ENCODE data around the gene MED27. TPM values are rescaled to one million over a fixed set of nuclear protein-coding genes. Genes with fewer than 3 reads are reported as not detected.

Gene MED27
- total and polyA plus RNA-seq, 2 of the 13 experiments (the other 11 are each of a cell fraction or from before 2014, with no cell fraction given): 16.9 to 19.0 TPM

DNA sequence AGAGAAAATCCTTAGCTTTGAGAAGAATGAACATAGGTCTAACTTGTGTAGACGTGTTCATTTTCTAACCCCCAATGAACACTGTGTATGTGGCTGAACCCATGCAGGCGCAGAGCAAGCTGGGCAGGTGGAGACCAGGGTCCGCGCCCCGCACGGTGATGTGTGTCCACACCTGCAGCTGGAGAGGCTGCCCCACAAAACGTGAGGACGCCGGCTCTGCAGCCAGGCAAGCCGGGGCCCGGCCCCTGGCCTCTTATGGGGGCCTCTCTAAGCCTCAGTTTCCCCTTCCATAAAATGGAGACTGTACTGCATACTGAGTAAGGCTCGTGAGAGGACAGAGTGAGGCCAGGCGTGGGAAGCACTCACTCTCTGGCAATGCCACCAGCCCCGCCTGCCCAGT, 215.1 kb downstream of the MED27 start:
- no peak overlapping the region for H3K9ac ChIP-seq (ENCODE audit: insufficient read depth, low read depth, low read length)
- ChIA-PET POLR2A (no interaction called here), CTCF (ENCODE audit: low intra/inter-chr PET ratio, low total read pairs) (no interaction called here)
- no peaks in the 10 kb centered on the region for H3K4me1 ChIP-seq (ENCODE audit: insufficient read depth, low read length)
- H3K9me3 ChIP-seq (ENCODE audit: low read length): no peaks in the 10 kb centered on the region
- H3K27me3 ChIP-seq (ENCODE audit: control insufficient read depth in 1 of 2, insufficient read depth in 2 of 2, low read length in 2 of 2): no peaks in the 10 kb centered on the region
- no peaks in the 10 kb centered on the region for H4K20me1 ChIP-seq (ENCODE audit: insufficient read depth, low read length)
- in situ Hi-C loops (cut with HindIII; ENCODE audit: extremely low pct_ligation_motif_present, low pct_unique_long_range_greater_than_20kb) (no loop called here), intact Hi-C loops (cut with micrococcal nuclease; ENCODE audit: unreplicated experiment) (no loop called here)
- FAIRE-seq (no peak), DNase-seq (ENCODE audit: low spot score) (no peak), ATAC-seq (no peak)
- H3K36me3 ChIP-seq (replicated peaks in 1 of 2; ENCODE audit: control insufficient read depth in 1 of 2, insufficient read depth in 2 of 2, low read length in 2 of 2): peaks cover 1 to 8% of the 10 kb centered on the region in 2 experiments; a peak in 2 of 5 replicates
- no peak for TF ChIP-seq ZNF761 (CRISPR knock-in tag; conservative IDR thresholded peaks at IDR 0.05)
- TF ChIP-seq ZNF891 (CRISPR knock-in tag; IDR thresholded peaks at IDR 0.05): no peak
- TF ChIP-seq, protein P1, sequence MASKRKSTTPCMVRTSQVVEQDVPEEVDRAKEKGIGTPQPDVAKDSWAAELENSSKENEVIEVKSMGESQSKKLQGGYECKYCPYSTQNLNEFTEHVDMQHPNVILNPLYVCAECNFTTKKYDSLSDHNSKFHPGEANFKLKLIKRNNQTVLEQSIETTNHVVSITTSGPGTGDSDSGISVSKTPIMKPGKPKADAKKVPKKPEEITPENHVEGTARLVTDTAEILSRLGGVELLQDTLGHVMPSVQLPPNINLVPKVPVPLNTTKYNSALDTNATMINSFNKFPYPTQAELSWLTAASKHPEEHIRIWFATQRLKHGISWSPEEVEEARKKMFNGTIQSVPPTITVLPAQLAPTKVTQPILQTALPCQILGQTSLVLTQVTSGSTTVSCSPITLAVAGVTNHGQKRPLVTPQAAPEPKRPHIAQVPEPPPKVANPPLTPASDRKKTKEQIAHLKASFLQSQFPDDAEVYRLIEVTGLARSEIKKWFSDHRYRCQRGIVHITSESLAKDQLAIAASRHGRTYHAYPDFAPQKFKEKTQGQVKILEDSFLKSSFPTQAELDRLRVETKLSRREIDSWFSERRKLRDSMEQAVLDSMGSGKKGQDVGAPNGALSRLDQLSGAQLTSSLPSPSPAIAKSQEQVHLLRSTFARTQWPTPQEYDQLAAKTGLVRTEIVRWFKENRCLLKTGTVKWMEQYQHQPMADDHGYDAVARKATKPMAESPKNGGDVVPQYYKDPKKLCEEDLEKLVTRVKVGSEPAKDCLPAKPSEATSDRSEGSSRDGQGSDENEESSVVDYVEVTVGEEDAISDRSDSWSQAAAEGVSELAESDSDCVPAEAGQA (IDR thresholded peaks at IDR 0.05; ENCODE audit: low read depth): no peak
- TF ChIP-seq, protein P1 (CRISPR knock-in tag; IDR thresholded peaks at IDR 0.05; ENCODE audit: borderline replicate concordance): no peak
- no peak overlapping the region for H2AFZ ChIP-seq (ENCODE audit: low read length)
- no peak overlapping the region for H3K4me3 ChIP-seq (replicated peaks in 1 of 3; ENCODE audit: insufficient read depth in 1 of 3, low read depth in 2 of 3, low read length in 3 of 3)
- BruUV-seq (replicated peaks): no TSS peak
- H3K79me2 ChIP-seq (ENCODE audit: insufficient read depth, low read length): no peaks in the 10 kb centered on the region
- H3K4me2 ChIP-seq (ENCODE audit: low read depth, low read length): no peak overlapping the region
- no peak overlapping the region for H3K27ac ChIP-seq (ENCODE audit: extremely low read length, insufficient read depth, low read length)
- WGBS (ENCODE audit: low lambda C conversion rate): 97% methylated on average over 6 of the region's 14 CpGs
